ENCODE results near the gene ASS1.

The ASS1 gene

GRCh38 chr9:130446101-130446861 lies 1.5 kb downstream of the ASS1 start (continued):
- TF ChIP-seq ZNF239 (tag by site-specific recombination; IDR thresholded peaks at IDR 0.05) (no peak), SCRT2 (tag by site-specific recombination; IDR thresholded peaks at IDR 0.05) (peak; percentile 39; the same call in 1 of the 2 replicates), ZNF768 (tag by site-specific recombination; IDR thresholded peaks at IDR 0.05) (no peak), ZNF629 (tag by site-specific recombination; IDR thresholded peaks at IDR 0.05) (no peak), ZNF76 (tag by site-specific recombination; IDR thresholded peaks at IDR 0.05; ENCODE audit: borderline replicate concordance, low read depth) (peak; percentile 29; the same call in 1 of the 2 replicates), ZNF785 (tag by site-specific recombination; IDR thresholded peaks at IDR 0.05) (0 out of 2 replicates have a peak, but pooled peaks have one; percentile 69), ZBTB10 (tag by site-specific recombination; IDR thresholded peaks at IDR 0.05) (0 out of 2 replicates have a peak, but pooled peaks have one; percentile 23), ZNF114 (tag by site-specific recombination; IDR thresholded peaks at IDR 0.05) (no peak), SP2 (tag by site-specific recombination; IDR thresholded peaks at IDR 0.05) (peak; percentile 61), KLF16 (tag by site-specific recombination; IDR thresholded peaks at IDR 0.05) (peak; percentile 74), ZSCAN30 (tag by site-specific recombination; IDR thresholded peaks at IDR 0.05) (0 out of 2 replicates have a peak, but pooled peaks have one; percentile 57), ZNF473 (tag by site-specific recombination; IDR thresholded peaks at IDR 0.05) (no peak), ZFHX2 (tag by site-specific recombination; conservative IDR thresholded peaks at IDR 0.05) (peak; percentile 95), ZNF561 (tag by site-specific recombination; IDR thresholded peaks at IDR 0.05; ENCODE audit: borderline replicate concordance) (no peak), ZNF157 (tag by site-specific recombination; IDR thresholded peaks at IDR 0.05) (no peak), ZNF449 (tag by site-specific recombination; IDR thresholded peaks at IDR 0.05) (no peak), ZNF366 (tag by site-specific recombination; conservative IDR thresholded peaks at IDR 0.05) (no peak), ZNF426 (tag by site-specific recombination; IDR thresholded peaks at IDR 0.05) (no peak), ZBTB17 (tag by site-specific recombination; IDR thresholded peaks at IDR 0.05) (peak; percentile 58; the same call in 1 of the 2 replicates), ZNF174 (tag by site-specific recombination; IDR thresholded peaks at IDR 0.05) (no peak), ZNF600 (tag by site-specific recombination; IDR thresholded peaks at IDR 0.05) (peak; percentile 91), ZNF701 (tag by site-specific recombination; IDR thresholded peaks at IDR 0.05) (no peak), ZNF692 (tag by site-specific recombination; IDR thresholded peaks at IDR 0.05) (peak; percentile 94), GLIS2 (tag by site-specific recombination; IDR thresholded peaks at IDR 0.05) (peak; percentile 53), ZNF843 (tag by site-specific recombination; IDR thresholded peaks at IDR 0.05) (no peak), ZFP37 (tag by site-specific recombination; IDR thresholded peaks at IDR 0.05) (no peak), ZBTB20 (tag by site-specific recombination; IDR thresholded peaks at IDR 0.05) (peak; percentile 92), ZNF24 (tag by site-specific recombination; IDR thresholded peaks at IDR 0.05) (peak; percentile 92), ZSCAN5A (tag by site-specific recombination; IDR thresholded peaks at IDR 0.05) (0 out of 2 replicates have a peak, but pooled peaks have one; percentile 63), ZNF585B (tag by site-specific recombination; IDR thresholded peaks at IDR 0.05) (no peak)
- TF ChIP-seq, protein P1, sequence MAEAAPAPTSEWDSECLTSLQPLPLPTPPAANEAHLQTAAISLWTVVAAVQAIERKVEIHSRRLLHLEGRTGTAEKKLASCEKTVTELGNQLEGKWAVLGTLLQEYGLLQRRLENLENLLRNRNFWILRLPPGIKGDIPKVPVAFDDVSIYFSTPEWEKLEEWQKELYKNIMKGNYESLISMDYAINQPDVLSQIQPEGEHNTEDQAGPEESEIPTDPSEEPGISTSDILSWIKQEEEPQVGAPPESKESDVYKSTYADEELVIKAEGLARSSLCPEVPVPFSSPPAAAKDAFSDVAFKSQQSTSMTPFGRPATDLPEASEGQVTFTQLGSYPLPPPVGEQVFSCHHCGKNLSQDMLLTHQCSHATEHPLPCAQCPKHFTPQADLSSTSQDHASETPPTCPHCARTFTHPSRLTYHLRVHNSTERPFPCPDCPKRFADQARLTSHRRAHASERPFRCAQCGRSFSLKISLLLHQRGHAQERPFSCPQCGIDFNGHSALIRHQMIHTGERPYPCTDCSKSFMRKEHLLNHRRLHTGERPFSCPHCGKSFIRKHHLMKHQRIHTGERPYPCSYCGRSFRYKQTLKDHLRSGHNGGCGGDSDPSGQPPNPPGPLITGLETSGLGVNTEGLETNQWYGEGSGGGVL (tag by site-specific recombination; IDR thresholded peaks at IDR 0.05), result peak; percentile 89
